ENCODE data around the gene CDHR5.

The CDHR5 gene

GRCh38 chr11:625636-626268, 997 bp upstream of the CDHR5 start:
- no peak for TF ChIP-seq JUND (IDR thresholded peaks at IDR 0.05; ENCODE audit: low read depth)
- in situ Hi-C loops (cut with HindIII; ENCODE audit: low pct_unique_long_range_greater_than_20kb, low sequenced_read_pairs): no loop called here
- DNase-seq (ENCODE audit: low read depth in 1 of 2, low spot score in 1 of 2): no peak

DNA sequence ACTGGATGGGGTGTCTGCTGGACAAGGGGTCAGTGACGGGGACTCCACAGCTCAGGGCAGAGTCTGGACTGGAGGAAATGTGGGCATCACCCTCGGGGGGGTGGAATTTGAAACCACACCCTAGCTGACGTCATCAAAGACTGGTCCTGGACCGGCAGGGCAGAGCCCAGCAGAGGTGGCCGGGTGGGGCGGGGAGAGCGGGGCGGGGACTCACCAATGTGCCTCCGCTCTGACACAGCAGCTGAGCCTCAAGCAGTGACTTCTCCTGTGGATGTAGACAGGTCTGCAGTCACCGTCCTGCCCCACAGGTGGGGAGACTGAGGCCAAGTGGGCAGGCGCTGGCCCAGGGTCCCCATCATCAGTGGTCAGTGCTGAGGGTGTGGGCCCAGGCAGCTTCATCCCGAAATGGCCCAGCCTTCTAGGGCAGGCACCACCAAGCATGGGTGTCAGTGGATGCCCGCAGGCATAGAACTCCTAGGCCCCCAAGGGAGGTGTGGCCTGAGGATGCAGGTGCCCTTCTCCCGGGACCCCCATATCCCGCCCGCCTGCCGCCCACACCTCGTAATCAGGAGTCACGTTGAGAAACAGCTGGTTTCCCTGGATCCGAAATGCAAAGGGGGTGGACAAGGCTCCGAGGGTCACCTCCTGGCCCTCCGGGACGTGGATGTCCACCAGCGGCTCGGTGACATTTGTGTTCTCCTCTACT, 603 bp downstream of the CDHR5 start:
- TF ChIP-seq JUND (IDR thresholded peaks at IDR 0.05; ENCODE audit: low read depth): no peak
- peak in 1 of 2 experiments; percentile 25 for DNase-seq (ENCODE audit: low read depth in 1 of 2, low spot score in 1 of 2)

DNA sequence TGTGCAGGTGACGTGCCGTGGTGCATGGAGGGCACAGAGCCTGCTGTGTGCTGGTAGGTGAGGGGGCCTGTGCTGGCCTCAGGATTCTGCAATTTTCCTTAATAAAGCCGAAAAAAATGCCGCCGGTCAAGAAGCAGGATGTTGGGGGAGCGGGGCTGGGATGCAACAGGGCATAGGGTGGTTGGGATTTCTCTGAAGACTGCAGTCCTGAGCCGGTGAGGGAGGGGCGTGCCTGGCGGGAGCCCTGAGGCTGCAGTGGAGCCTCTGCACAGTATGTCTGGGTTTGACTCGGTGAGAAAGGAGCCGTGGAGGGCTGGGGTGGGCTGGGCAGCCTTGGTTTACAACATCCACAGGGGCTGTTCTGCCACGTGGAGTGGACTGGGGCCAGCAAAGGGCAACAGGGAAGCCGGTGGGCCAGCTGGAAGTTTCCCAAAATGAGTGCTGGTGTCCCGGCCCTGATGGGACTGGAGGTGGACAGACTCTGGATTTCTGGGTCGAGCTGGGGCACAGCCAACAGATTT, 1.3 kb downstream of the CDHR5 start:
- in situ Hi-C loops (cut with HindIII; ENCODE audit: low pct_unique_long_range_greater_than_20kb, low sequenced_read_pairs): no loop called here
- TF ChIP-seq JUND (IDR thresholded peaks at IDR 0.05; ENCODE audit: low read depth): no peak
- no peak for DNase-seq (ENCODE audit: low read depth in 1 of 2, low spot score in 1 of 2)

More for the DNA sequence above, 603 bp downstream of the CDHR5 start:
- in situ Hi-C loops (cut with HindIII; ENCODE audit: low pct_unique_long_range_greater_than_20kb, low sequenced_read_pairs): no loop called here

DNA sequence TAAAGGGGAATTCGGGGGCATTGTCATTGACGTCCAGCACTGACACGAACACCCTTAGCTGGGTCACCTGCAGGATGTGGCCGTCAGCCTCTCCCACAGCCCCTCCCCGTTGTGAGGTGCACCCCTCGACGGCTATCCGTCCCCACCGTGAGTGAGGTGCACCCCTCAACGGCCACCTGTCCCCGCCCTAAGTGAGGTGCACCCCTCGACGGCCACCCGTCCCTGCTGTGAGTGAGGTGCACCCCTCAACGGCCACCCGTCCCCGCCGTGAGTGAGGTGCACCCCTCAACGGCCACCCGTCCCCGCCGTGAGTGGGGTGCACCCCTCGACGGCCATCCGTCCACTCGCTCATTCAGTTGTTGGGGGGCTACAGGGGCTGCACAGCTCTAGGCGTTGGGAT, 2.9 kb downstream of the CDHR5 start:
- DNase-seq (ENCODE audit: low read depth in 1 of 2, low spot score in 1 of 2): no peak
- TF ChIP-seq JUND (IDR thresholded peaks at IDR 0.05; ENCODE audit: low read depth): no peak
- in situ Hi-C loops (cut with HindIII; ENCODE audit: low pct_unique_long_range_greater_than_20kb, low sequenced_read_pairs): no loop called here

GRCh38 chr11:620935-621814, 3.6 kb downstream of the CDHR5 start:
- TF ChIP-seq JUND (IDR thresholded peaks at IDR 0.05; ENCODE audit: low read depth): no peak
- in situ Hi-C loops (cut with HindIII; ENCODE audit: low pct_unique_long_range_greater_than_20kb, low sequenced_read_pairs): no loop called here

DNA sequence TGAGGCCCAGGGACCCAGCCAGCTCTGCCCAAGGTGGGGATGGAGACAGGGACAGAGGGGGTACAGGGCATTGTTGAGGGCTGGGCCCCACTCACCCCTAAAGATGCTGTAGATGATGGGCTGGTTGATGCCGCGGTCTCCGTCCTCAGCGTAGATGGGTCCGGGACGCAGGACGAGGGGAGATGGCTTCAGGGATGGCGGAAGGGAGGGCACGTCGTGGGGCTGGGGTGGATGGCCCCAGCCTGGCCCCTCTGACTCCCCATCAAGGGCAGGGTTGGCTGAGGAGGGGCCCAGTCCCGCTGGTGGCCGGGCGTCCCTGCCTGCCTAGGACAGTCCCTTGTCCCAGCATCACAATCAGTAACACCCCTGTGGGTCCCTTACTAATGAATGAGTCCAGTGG, 4.6 kb downstream of the CDHR5 start:
- no peak for DNase-seq (ENCODE audit: low read depth in 1 of 2, low spot score in 1 of 2)
- in situ Hi-C loops (cut with HindIII; ENCODE audit: low pct_unique_long_range_greater_than_20kb, low sequenced_read_pairs): no loop called here
- TF ChIP-seq JUND (IDR thresholded peaks at IDR 0.05; ENCODE audit: low read depth): no peak

More at GRCh38 chr11:620935-621814, 3.6 kb downstream of the CDHR5 start:
- no peak for DNase-seq (ENCODE audit: low read depth in 1 of 2, low spot score in 1 of 2)

DNA sequence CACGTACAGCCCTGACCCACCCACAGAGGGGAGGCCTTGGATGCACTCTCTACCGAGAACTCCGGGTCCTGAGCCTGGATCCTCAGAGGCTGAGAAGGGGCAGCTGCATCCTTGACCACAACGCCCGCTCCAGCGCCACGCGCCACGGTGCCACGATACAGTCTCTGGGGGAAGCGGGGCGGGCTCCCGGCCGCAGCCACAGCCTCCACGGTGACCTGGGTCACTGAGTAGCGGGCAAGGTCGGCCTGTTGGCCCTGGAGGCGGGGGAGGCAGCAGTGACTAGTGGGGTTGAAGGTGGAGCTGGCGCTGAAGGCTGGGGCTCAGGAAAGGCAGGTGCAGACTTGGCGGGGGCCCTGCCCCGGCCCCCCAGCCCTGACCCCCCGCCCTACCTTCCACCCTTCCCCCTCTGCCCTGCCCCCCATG, 5.1 kb downstream of the CDHR5 start:
- TF ChIP-seq JUND (IDR thresholded peaks at IDR 0.05; ENCODE audit: low read depth): no peak
- in situ Hi-C loops (cut with HindIII; ENCODE audit: low pct_unique_long_range_greater_than_20kb, low sequenced_read_pairs): no loop called here
- DNase-seq (ENCODE audit: low read depth in 1 of 2, low spot score in 1 of 2): no peak

- in situ Hi-C loops (cut with HindIII; ENCODE audit: low pct_unique_long_range_greater_than_20kb, low sequenced_read_pairs): no loop called here
- no peak for TF ChIP-seq JUND (IDR thresholded peaks at IDR 0.05; ENCODE audit: low read depth)
- DNase-seq (ENCODE audit: low read depth in 1 of 2, low spot score in 1 of 2): no peak
These were observed 5.7 kb downstream of the CDHR5 start for GRCh38 chr11:618856-619627.

DNA sequence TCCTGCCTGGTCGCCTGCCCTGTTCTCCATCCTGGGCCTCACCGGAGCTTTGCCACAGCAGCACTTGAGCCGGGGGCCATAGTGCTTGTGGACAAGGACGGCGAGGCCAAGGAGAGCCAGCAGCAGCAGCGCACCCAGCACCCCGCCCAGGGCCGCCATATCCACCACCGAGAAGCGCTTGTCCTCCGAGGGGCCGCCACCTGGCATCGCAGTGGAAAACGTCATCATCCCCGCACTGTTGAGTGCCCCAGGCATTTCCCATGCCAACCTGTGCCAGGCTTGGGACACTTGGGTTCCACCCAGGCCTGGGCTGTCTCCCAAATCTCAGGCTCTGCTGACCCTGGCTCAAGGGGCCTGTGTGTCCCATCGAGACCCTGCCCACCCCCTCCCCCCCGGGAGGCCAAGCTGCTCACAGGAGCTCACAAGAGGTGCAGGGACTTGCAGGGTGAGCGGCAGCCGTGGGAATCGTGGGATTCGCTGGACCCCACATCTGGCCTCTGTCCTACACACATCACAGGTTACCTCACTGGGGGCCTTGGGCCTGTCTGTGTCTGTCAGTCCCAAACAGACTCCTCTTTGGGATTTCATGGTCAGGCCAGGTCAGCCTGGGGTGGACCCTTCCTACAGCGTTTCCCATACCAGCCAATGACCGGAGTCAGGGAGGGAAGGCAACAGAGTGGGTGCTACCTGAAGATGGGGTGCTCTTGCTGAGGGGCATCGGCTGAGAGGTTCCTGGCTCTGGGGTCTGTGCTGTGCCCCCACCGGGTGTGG, 6.7 kb downstream of the CDHR5 start:
- no peak for DNase-seq (ENCODE audit: low read depth in 1 of 2, low spot score in 1 of 2)
- in situ Hi-C loops (cut with HindIII; ENCODE audit: low pct_unique_long_range_greater_than_20kb, low sequenced_read_pairs): no loop called here
- TF ChIP-seq JUND (IDR thresholded peaks at IDR 0.05; ENCODE audit: low read depth): no peak

- TF ChIP-seq JUND (IDR thresholded peaks at IDR 0.05; ENCODE audit: low read depth): no peak
- DNase-seq (ENCODE audit: low read depth in 1 of 2, low spot score in 1 of 2): no peak
- in situ Hi-C loops (cut with HindIII; ENCODE audit: low pct_unique_long_range_greater_than_20kb, low sequenced_read_pairs): no loop called here
These were observed 7.4 kb downstream of the CDHR5 start for GRCh38 chr11:617199-617911.
